HG03045 (cell line): ENCODE data around the gene AKR1C2.

ENCODE experiments used
- ATAC-seq: cut with Tn5 transposase; IDR thresholded peaks from one replicate; pipeline ENCODE4 v1.9.1; 2021; ENCODE audit warnings: mild to moderate bottlenecking, moderate library complexity; ENCODE audit not compliant: unreplicated experiment

AKR1C2 gene

GRCh38 chr10:4939224-4940072, 64.2 kb downstream of the AKR1C2 start:
- ATAC-seq = no peak
